Hematopoietic multipotent progenitor cell treated with erythropoietin and hydrocortisone succinate and interleukin-3 and kit ligand, for 8 days (in vitro differentiated cells): Measurements from ENCODE around the gene KIF2C.
"Not testable (repeated sequence)": the region's sequence is repeated elsewhere in the genome, so short reads cannot be mapped to it uniquely, and the experiment has no call there.

Source experiments
- DNase-seq: peaks from one replicate; pipeline ENCODE4 v3.0.0-alpha.2; 2015

Gene KIF2C

DNA sequence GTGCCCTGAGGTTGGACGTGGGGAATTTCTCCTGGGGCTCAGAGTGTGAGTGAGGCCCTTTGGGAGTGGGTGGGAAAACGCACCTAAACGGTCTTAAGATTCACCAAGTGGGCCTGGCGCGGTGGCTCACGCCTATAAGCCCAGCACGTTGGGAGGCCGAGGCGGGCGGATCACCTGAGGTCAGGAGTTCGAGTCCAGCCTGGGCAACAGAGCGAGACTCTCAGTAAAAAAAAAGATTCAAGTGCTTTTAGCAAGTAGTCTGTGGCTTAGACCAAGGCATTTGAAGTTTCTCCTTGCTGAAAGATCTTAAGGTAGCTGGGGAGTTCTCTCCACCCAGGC lies 37.1 kb downstream of the KIF2C start:
- DNase-seq, result no peak

DNA sequence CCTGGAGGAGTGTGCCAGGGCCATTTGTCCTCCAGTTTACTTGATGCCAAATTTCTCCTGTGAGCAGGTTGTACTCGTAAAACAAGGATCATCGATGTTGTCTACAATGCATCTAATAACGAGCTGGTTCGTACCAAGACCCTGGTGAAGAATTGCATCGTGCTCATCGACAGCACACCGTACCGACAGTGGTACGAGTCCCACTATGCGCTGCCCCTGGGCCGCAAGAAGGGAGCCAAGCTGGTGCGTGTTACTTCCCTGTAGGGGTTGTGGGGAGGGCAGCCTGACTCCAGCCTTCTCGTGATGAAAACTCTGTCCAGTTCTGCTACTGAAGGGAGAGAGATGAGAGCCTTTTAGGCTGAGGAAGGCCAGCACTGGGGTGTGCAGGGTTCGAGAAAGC lies 37.9 kb downstream of the KIF2C start:
- DNase-seq, result no peak

DNA sequence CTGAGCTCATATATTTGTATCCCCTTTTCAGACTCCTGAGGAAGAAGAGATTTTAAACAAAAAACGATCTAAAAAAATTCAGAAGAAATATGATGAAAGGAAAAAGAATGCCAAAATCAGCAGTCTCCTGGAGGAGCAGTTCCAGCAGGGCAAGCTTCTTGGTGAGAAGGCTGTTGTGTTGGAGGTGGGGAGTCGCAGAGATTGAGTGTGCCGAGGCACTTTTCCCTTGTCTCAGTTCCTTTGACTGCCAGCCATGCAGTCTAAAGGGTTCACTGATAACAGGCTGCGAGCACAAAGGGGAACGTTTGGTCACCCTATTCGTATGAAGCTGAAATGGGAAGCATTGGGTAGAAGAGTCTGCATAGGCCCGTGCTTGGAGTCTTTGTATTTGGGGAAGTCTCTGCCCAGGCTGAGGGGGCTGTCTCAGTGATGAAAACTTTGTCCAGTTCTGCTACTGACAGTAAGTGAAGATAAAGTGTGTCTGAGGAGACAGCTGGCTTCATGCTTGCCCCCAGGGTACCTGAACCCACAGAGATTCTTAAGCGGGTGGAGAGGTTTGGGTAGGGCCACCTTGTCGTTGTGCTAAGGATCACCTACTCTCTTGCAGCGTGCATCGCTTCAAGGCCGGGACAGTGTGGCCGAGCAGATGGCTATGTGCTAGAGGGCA lies 38.5 kb downstream of the KIF2C start:
- no peak for DNase-seq

DNA sequence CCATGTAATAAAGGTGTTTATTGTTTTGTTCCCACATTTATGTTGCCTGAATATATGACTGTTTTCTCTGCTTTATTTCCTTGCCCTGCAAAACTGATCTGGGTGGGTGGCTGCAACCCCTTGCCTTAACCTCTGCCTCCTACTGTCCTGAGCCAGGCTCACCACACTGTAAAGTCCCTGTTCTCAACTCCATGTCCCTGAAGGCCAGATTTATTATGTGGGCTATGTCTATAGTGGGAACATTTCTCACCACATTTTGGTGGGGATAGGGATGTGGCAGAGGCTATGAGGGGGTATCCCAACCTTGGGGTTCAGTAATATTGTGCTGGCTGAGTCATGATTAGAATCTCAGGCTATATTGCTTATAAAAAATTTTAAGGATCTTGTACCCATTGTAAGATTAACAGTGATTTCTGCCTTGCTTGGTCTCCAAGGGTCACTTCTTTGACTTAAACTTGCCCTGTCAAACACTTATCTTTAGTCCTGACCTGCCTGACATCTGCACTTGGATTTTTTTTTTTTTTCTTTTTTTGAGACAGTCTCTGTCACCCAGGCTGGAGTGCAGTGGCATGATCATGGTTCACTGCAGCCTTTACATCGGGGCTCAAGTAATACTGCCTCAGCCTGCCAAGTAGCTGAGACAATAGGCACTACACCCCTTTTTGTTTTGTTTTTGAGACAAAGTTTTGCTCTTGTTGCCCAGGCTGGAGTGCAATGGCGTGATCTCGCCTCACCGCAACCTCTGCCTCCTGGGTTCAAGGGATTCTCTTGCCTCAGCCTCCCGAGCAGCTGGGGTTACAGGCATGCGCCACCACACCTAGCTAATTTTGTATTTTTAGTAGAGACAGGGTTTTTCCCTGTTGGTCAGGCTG lies 39.3 kb downstream of the KIF2C start:
- DNase-seq, result no peak

DNA sequence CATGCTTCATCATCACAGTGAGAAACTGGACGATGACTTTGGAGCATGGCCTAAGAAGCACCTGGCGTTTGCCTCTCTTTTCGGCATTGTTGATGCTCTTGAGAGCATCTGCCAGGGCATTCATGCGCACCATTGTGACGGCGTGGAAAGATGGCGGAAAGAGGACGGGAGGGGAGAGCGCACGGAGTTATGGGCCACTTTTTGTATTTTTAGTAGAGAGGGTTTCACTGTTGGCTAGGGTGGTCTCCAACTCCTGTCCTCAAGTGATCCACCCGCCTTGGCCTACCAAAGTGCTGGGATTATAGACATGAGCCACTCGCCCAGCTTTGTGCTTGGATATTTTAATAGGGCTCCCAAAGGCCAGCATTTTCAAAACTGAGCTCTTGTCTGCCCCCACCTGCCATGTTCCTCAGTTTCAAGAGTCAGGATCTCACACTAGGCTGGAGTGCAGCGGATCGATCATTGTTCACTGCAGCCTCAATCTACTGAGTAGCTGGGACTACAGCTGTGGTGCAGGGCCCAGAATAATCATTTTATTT lies 41.0 kb downstream of the KIF2C start:
- DNase-seq, result no peak

DNA sequence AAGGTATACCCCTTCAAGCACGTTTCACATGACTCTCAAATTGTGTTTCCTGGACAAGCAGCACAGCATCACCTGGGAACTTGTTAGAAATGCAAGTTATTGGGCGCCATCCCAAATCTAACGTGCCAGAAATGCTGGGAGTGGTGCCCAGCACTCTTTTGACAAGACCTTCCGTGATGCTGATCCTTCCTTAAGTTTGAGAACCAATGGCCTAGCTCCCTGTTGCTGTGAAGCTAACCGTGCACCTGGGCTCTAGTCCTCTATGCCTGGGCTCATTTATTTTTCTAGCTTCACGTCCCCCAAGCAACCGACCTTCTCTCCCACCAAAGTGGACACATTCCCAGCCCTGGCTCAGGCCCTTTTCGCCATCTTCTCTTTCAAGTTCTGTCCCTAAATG lies 44.1 kb downstream of the KIF2C start:
- DNase-seq, result peak; percentile 36

DNA sequence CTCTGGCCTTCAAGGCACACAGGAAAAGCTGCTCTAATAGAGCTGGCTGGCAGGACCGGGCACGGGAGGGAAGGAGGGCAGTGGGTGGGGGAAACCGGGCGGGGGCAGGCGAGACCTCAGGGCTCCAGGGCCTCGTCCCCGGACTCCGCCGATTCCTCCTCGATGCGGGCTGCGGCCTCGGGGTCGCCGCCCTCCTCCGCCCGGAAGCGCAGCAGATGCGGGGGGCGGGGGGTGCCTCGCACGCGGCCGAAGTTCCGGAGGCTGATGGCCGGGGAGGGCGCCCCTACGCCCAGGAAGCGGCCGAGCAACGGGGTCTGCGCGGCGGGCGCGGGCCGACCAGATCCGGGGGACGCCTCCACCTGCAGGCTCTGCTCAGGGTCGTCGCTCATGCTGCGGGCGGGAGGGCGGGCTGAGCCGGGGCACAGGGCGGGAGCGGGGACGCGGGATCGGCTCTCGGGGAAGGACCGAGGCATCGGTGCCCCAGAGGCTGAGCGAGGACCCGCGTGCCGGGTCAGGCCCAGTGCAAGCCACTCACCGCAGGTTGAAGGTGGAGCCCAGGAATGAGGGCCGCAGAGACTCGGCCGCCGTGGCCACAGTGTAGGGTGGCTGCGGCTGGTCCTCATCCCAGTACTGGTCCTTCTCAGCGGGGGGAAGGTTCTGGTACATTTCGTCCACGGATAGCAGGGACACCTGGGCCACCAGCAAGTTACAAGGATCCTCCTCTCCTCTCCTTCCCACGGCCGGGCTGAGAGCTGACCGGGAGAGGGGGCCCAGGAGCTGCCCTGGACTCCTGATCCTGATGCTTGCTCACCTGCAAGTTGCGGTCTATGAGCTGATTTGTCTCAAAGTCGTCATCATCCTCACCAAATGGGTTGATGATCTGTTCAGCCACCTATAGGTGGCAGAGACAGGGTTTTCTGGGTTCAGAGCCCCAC lies 44.7 kb downstream of the KIF2C start:
- DNase-seq, result peak; percentile 24

DNA sequence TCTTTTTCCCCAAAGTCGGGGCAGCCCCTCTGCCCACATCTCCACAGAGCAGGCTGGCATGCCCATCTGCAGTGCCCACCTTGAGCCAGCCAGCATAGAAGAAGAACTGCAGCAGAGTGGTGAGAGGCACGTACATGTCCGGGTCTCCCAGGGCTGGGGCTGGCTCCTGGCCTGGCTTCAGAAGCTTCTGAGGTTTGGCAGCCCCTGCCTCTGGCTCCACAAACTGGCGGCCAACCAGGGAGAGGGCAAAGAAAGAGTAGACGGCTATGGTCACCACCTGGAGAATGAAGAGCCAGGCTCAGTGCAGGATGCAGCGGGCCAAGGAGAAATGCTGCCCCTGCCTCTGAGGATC lies 45.4 kb downstream of the KIF2C start:
- DNase-seq, result no peak

DNA sequence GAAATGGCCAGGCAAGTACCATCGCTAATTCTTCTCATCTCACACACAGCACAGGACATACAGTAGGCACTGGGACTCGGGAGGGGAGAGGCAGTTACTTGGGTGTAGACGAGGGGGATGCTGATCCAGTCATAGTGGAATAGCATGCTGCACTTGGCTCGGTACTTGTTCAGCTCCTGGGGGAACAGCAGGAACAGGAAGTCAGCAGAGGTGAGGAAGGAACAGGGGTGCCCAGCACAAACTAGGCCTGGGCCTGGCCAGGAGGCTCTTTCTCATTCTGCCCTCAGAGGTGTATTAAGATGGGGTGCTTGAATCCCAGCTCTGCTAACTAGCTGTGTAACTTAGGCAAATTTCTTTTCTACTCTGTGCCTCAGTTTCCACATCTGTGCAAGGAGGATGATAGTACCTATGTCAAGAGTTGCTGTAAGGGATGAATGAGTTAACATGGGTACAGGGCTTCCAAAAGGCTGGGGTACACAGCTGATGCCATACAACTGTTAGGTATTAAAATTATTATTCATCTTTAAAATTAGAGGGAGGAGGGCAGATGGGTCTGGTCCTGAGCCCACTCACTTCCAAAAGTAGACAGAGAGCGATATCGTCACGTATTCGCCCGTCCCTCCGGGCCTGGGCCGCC lies 46.0 kb downstream of the KIF2C start:
- DNase-seq, result no peak

DNA sequence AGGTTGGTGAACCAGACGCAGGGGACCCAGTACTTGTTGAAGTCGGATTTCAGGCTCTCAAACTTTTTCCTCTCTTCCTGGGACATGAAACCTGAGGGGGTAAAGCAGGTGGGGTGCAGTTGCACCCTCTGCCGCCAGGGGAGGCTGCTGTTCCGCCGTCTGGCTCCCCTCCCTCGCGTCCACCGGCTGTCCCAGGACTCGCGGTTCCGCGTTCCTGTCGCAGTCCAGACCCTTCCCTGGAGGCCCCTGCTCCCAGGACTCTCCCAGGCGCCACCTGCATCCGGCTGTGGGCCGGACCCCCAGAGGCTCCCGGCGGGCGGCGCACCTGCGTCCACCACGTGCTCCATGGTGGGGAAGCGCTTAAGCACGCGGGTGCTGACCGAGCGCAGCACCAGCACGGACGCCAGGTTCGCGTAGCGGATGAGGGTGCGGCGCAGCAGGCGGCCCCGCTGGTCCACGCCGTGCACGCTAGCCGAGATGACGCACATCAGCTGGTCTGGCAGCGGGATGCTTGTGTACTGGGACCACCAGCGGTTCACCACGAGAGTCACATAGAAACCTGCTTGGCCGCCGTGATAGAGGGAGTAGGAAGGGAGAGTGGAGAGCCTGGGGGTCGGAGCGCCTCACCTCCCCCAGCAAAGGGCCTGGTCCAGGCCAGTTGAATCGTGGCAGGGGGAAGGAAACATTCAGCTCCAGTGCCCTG lies 46.7 kb downstream of the KIF2C start:
- DNase-seq, result peak; percentile 77

DNA sequence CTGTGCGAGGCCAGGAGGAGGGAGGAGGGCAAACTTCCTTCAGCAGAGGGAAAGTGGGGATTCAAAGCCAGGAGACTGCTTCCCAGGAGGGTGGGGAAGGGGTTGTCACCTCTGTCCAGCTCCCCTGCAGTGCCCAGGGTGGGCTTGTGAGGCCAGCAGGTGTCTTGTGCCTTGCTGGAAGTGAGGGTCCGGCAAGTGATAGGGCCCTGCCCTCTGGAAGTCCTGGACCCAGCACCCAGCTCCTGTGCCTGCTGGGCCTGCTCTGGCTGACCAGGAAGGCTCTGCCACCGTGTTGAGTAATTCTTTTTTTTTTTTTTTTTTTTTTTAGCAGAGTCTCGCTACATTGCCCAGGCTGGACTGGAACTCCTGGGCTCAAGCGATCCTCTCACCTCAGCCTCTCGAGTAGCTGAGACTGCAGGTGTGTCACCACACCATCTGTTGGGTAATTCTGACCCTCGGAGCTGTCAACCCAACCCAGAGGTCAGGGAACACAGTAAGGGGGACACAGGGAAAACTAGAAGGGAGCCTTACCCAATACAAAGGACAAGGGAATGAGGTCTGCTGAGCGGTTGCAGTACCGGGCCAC lies 47.3 kb downstream of the KIF2C start:
- no peak for DNase-seq

DNA sequence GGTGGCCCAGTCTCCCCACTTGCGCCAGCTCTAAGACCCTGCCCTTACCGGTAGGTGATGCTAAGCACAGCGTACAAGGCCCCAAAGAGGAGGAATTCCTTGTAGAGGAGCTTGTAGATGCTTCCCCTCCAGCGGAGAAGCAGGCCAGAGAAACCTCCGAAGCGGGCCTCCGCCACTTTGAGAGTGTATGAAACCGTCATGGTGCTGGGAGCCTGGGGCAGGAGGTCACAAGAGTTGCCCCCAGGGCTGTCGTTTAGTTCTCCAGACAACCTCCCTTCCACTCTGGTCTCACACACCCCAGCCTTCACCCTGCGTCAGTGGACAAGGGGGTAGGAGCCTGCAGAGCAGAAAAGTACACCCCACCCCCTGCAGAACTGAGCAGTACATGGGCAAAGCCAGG lies 47.9 kb downstream of the KIF2C start:
- no peak for DNase-seq

DNA sequence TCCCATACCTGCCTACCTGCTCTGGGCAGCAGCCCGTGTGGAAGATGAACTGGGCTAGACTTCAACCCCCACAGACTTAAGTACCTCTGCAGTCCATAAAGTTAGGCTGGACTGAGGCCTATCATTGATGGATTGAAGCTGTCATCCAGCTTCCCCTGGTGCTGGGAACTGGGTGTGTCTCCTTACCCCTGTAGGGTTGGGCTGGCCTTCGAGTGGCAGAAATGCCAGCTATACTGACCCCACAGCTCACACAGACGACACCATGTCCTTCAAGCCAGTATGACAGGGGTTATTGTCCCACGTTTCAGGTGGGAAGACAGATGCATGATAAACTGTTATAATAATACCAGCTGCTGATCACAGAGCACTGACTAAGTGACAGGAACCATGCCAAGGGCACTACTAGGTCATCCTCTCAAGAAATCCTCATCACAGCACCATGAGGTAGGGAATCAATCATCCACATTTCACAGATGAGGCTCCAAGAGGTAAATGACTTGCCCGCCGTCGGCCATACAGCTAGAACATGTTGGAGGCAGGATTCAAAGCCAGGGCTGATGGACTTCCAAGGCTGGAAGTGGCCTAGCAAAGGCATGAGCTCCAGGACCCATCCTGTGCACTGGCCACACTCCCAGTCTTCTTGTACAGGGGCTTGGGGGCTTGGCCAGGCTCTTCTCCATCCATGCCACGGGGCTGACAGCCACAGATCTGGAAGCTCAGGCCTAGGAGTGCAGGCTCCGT lies 48.7 kb downstream of the KIF2C start, which contains the start of gene BEST4:
TSS of gene BEST4 (minus strand) at position 51 of the 741 bp plus-strand sequence. CDS start 465 bp downstream, outside the sequence.
- no peak for DNase-seq

DNA sequence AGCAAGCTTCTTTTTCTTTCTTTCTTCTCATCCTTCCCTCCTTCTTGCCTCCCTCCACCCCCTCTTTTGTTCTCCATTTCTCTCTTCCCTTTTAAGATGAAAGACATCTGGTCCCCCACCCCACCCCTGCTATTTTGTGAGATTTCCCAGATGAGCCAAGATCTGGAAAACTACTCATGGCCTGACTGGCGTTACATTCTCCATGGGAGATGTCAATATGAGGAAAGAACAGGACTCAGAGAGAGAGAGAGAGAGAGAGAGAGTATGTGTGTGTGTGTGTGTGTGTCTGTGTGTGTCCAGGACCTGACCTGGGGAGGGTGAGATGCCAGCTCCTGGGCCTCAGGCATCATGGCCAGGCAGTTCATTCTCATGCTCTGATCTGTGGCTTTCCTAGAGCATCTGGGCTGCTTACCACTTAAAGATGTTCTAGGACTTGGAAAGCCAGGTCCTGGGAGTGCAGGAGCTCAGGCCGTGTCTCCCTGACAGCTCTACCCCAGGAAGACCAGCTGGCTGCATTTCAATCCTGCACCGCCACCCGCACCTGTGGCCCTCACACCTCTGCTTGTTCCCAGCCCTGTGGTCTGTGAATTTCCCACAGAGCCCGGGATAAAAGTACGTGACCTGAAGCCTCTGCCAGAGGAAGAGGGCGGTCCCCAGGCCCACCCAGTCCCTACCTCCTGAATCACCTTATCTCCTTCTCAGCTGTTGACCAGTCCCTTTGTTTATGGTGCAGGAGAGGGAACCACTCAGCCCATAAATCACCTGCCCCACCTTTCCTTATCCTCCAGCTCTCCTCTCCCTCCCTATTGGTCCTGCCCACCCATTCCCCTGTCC lies 51.5 kb downstream of the KIF2C start:
- DNase-seq, result no peak

DNA sequence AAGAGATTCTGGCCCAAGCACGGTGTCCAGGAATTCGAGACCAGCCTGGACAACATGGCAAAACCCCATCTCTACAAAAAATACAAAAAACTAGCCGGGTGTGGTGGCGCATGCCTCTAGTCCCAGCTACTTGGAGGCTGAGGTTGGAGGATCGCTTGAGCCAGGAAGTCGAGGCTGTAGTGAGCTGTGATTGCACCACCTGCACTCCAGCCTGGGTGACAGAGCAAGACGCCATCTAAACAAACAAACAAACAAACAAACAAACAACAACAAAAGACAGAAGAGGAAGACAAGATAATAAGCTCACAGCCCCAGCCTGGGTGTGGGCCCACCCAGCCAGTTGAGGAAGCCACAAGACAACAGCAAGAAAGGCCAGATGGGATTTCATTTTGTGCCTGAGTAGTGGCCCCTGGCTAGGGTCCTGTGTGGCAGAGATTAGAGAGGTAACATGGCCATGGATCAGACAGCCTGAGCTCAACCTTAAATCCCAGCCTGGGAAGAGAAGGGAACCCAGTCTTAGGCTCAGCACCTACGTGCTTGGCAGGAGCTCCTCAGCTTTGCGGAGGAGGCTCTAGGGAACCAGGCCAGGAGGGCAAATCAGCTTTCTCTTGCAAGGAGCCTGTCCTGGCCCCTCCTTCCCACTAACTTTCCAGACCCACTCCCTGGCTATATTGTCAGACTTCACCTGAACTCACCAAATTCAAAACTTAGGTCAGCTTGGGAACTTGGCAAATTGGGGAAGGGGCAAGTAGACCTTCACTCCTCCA lies 53.3 kb downstream of the KIF2C start:
- DNase-seq, result no peak

DNA sequence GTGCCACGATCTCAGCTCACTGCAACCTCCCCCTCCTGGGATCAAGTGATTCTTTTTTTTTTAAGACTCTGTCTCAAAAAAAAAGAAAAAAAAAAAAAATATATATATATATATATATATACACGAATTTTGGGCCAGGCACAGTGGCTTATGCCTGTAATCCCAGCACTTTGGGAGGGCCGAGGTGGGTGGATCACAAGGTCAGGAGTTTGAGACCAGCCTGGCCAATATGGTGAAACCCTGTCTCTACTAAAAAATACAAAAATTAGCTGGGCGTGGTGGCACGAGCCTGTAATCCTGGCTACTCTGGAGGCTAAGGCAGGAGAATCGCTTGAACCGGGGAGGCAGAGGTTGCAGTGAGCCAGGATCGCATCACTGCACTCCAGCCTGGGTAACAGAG lies 58.2 kb downstream of the KIF2C start:
- not testable (repeated sequence) for DNase-seq

DNA sequence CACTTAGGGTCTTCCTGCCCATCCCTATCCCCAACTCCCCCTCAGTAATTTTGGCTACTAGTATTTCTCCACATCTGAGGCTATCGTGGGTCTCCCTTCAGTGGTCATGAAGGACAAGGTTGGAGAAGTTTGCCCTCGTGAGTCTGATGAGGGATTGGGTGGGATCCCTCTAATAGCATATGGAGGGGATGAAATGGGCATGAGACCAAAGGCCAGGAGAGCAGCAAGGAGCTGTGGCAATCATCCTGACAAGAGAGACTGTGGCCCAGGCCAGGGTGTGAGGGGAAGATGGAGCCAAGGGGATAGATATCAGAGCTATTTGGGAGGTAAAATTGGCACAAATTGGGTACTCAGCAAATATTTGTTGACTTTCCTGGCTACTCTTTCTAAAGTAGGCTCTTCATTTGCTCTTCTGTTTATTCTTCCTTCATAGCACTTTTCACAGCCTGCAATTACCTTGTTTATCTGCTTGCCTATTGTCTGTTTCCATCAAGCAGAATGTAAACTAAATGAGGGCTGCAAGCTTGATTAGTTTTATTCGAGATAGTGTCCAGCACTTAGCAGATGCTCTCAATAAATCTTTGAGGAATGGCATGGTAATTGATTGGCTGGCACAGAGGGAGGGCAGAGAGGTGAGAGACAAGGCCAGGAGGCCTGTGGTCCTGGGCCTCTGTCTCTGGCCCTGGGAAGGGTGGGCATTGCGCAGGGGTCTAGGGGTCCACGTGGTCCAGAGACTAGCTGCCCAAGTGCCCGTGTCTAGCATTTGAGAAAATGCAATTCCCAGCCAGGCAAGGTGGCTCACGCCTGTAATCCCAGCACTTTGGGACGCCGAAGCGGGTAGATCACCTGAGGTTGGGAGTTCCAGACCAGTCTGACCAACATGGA lies 59.1 kb downstream of the KIF2C start:
- no peak for DNase-seq
